GM19023 (cell line): ENCODE results near the gene ADGRB3.
"Not testable (repeated sequence)": the region's sequence is repeated elsewhere in the genome, so short reads cannot be mapped to it uniquely, and the experiment has no call there.

Source experiments
- ATAC-seq: cut with Tn5 transposase; IDR thresholded peaks from one replicate; pipeline ENCODE4 v1.9.1; 2021; ENCODE audit warnings: mild to moderate bottlenecking, moderate library complexity; ENCODE audit not compliant: unreplicated experiment

The ADGRB3 gene

DNA sequence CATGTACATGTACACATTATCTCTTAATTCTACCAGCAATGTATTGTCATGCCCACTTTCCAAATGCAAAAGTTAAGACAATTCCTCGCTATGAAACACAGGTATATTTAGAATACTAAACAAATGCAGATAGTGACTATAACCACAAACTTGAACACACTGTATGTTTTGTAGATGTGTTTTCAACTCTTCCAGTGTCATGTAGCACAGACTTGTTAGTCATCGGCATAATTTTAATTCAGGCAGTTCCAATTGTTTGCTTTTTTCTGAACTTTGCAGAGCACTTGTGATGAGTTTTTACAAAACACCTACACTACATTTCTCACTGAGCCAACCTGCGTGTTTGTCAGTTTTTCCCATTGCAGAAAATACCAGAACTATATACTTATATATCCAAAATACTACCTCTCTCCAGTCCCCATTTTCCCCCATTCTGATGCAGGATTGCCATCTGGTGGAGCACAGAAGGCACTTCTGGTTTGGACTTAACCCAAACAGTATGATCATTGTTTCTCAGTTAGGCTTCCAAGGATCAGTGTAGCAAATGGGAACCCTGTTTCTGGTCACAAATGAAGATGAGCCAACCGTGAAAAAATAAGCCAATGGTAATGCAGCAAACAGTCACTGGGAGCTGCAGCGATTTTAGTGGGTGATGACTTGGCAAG is 143.4 kb downstream of the ADGRB3 start:
- ATAC-seq = no peak

DNA sequence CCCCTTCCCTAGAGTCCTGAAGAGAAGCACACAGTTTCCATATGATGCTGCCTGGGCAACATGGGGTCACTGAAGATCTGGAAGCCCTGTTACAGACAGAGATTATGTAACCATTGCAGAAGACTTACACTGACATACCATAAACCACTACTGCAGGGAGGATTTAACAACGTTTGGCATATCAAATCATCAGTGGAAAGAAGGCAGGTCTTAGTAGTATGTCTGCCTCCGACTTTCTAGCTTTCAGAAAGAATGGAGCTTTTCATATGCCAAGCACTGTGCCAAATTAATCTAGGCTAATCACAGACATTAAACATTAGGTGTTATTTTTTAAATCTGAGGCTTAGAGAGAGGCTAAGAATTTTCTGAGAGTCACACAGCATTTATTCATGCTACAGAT is 144.3 kb downstream of the ADGRB3 start:
- ATAC-seq = no peak

DNA sequence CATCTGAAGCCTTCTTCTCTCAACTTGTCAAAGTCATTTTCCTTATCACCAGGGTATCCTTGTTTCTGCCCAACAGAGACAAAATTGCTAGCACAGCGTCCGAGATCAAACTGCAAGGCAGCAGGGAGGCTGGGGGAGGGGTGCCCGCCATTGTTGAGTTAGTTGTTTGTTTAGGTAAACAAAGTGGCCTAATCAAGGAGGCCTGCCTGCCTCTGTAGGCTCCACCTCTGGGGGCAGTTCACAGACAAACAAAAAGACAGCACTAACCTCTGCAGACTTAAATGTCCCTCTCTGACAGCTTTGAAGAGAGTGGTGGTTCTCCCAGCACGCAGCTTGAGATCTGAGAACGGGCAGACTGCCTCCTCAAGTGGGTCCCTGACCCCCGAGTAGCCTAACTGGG is 155.0 kb downstream of the ADGRB3 start:
- not testable (repeated sequence) for ATAC-seq

DNA sequence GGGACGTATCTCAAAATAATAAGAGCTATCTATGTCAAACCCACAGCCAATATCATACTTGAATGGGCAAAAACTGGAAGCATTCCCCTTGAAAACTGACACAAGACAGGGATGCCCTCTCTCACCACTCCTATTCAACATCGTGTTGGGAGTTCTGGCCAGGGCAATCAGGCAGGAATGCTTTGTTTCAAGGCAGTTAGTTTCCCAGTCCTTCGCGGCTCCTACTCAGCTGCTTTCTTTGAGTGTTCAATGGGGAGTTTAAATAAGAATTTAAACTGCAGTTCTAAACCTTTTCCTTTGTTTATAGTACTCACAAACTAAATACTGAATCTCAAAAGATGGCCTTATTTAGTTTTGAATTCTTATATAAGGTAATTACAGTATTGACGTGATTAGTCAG is 179.9 kb downstream of the ADGRB3 start:
- not testable (repeated sequence) for ATAC-seq

DNA sequence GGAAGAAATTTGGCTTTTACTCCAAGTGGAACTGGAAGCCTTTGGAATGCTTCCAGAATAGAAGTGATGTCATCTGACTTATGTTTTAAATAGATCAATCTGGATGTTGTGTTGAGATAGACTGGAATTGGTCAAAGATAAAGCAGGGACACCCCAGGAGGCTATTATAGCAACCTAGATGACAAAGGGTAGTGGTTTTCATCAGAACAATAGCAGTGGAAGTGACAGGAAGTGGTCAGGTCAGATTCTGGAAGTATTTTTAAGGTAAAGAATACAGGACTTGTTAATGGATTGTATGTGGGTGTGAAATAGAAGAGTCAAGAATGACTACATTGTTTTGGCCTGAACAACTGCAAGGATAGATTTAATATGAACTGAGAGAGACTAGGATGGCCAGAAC is 191.4 kb downstream of the ADGRB3 start:
- no peak for ATAC-seq

DNA sequence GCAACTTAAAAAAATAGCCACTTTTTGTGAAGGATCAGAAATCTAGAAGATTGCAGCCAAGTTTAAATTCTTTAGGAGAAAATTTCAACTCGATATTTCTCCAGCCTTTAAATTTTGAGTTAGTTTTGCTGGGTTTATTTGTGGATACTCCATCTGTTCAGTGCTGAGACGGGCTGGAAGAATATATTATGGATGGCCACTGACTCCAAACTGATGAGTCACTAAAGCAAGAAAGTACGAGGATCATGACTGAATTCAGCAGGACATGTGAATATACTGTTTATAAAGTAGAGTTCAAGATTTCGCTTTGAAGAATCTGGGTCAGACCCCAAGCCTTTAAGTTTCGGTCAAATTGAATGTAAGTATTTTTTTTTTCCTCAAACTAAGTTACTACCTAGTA is 199.5 kb downstream of the ADGRB3 start:
- no peak for ATAC-seq

DNA sequence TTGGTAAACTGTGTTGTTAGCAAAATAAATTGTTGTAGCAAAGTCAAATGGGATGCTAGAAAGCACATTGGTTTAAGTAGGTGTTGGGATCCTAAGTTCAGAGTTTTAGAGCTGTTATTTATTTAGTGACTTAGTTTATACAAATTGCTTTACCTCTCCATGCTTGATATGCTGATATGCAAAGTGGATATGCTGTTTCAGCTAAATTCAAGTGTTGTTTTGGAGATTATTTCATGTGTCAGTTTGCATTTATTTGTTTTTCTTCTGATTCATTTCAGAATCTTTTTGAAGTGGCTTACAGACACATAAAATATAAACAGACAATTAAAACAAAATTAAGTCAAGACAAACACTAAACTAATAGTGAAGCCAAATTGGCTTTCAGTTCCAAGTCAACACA is 203.5 kb downstream of the ADGRB3 start:
- no peak for ATAC-seq

DNA sequence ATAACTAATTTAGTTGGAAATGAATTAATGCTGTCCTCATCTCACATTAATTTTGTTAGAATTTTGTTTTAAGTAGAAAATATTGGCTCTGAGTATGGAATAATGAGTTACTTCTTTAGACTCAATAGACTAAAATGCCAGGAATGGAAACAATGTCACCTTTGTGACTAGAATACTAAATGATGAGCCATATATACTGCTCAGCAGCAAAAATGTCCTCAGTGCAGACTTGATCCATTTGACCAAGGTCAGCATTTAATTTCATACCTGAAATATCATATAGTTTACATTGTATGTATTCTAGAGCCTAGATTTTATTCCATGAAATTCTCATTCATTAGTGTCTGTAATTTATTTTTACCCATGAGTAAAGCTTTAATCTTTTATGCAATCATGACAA is 217.7 kb downstream of the ADGRB3 start:
- ATAC-seq = no peak

DNA sequence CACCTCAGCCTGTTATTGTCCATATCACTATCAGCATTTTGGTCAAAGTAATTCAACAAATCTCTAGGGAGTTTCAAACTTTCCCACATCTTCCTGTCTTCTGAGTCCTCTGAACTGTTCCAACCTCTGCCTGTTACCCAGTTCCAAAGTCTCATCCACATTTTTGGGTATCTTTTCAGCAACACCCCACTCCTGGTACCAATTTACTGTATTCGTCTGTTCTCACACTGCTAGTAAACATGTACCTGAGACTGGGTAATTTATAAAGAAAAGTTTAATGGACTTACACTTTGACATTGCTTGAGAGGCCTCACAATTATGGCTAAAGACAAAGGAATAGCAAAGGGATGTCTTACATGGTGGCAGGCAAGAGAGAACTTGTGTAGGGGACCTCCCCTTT is 224.2 kb downstream of the ADGRB3 start:
- no peak for ATAC-seq

DNA sequence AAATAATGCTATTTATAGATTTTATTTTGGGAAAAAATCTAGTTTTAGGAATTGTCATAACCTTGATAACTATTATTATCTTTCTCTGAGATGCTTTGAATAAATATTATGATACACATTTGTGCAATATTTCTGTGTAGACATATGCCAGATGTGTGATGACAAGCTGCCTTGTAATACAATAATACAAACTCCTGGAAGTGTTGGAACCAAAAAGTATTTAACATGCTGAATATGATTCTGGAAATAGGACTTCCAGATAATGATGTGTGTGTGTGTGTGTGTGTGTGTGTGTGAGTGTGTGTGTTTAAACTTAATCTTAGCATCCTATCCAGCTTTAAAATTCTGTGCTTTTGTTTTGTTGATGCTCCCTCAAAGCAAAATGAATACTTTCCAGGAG is 233.6 kb downstream of the ADGRB3 start:
- no peak for ATAC-seq

DNA sequence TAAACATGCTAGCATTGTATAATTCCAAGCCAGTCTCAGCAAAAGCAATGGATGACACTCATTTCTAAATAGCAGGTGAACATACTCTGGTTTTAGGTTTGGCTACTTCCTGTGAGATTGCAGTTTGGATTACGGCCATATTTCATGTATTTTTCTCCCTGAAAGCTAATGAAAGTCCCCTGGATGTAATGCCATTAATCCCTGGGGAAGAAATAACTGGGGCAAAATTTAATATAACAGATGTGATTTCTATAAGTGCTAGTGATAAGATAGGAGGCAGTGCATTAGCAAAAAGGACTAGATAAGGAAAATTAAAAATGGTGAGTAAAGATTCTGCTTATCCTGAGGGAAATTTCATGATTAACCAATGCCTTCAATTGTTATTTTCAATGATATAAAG is 238.2 kb downstream of the ADGRB3 start:
- no peak for ATAC-seq

DNA sequence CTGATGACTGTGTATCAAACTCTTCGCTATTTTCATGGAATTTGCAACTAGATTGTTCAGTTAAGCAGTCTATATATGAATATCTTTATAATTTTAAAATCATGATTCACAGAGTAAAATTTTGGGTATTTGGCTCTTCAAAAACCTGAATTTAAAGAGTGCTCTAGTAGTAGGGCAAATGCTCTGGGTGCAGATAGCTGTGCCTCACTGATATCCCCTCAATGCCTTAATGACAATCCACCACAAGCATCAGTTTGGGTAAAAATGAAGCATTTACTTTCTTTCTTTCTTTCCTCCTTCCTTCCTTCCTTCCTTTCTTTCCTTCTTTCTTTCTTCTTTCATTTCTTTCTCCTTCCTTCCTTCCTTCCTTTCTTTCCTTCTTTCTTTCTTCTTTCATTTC is 239.7 kb downstream of the ADGRB3 start:
- ATAC-seq = no peak

DNA sequence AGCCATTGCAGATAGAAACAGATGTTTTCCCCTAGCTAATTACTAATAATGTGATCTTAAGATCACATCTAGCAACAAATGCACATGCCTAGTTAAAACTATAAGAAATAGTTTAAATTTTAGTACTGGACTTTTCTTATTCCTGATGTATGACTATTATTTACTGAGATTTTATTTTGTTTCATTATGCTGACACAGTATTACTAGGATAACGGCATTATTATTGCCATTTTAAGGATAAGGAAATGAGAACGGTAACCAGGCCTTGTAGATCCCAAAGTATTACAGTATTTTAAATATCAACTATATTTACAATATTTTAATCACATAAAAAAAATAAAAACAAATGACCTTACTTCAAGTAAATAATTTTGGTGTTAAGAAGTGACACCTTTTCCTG is 240.3 kb downstream of the ADGRB3 start:
- ATAC-seq = no peak

DNA sequence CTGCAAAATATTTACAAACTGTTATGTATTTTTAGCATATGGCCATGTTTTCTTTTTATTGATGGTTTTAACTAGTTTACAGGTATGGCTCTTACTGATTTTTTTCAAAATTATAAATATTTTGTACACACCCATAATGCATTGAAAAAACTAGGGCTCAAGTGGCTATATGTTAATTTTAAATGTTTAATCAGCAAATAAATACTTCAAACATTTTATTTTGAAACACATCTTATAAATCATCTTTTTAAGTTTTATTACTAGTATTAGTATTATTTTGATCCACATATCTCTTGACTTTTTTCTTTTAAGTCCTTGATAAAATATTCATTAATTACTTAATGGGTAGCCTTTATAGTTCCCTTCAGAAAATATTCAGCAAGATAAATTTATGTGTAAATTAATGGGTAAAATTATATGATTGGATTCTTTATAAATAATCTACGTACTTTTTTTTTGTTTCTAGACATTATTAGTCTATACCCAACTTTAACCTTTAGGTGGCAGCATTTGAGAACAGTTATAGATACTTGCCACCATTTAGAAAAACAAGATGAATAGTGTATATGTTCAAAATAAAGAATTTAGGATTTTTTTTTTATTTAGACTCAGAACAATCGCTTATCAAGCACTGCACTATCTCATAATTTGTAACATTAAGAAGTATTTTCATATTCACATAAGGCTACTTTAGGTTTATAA is 241.9 kb downstream of the ADGRB3 start:
- ATAC-seq = no peak

DNA sequence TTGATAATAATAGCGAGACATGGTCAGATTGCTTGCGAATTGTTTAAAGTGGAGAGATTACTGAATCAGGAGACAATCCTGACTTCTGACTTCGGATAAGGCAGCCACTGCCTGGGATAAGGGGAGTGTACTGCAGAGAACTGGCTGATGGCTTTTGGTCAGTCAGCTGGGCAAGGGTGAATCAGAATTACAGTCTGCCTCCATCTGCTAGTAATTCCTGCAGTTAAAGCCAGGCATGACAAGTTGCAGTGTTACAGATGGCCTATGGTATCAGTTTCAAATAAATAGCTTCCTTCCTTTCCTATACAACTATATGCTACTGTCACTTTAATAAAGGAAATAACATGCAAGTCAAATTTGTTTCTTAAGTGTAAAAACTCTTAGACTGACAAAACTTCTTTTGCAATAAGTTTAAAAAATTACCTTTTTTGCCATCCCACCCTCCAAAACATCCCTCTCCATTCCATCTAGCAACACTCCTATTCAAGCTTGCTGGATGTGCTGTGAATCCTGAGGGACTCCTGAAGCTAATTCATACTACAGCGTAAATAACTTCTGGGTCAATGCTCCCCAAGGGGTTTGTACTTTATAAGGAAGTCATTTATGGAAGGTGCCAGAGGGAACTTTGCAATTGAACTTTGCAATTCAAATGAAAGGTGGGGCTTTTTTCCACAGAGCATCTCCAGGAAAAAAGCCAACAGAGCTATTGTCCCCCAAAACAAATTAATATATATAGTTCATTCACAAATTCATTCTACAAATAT is 245.2 kb downstream of the ADGRB3 start:
- ATAC-seq = no peak

DNA sequence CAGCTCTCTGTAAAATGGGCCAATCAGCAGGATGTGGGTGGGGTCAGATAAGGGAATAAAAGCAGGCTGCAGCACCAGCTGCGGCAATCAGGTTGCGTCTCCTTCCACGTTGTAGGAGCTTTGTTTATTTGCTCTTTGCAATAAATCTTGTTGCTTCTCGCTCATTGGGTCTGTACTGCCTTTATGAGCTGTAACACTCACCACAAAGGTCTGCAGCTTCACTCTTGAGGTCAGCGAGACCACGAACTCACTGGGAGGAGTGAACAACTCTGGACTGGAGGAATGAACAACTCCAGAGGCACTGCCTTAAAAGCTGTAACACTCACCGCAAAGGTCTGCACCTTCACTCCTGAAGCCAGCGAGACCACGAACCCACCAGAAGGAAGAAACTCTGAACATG is 248.2 kb downstream of the ADGRB3 start:
- ATAC-seq = not testable (repeated sequence)

DNA sequence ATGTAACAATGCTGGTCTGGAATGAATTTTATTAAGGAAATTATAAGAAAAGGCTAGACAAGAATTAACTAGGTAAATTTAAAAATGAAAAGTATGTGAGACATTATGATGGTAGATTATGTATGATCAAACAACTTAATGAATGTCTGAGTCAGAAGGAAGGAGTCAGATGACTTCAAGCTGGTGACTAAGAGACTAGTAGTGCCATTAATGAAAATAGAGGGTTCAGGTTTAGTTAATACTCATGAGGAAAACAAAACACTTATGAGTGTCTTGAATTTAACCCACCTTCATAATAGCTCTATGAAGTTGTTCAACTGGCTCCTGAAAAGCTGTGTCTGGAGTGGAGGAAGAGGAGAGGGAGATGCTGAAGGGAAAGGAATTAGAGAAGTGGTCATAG is 256.3 kb downstream of the ADGRB3 start:
- ATAC-seq = no peak

DNA sequence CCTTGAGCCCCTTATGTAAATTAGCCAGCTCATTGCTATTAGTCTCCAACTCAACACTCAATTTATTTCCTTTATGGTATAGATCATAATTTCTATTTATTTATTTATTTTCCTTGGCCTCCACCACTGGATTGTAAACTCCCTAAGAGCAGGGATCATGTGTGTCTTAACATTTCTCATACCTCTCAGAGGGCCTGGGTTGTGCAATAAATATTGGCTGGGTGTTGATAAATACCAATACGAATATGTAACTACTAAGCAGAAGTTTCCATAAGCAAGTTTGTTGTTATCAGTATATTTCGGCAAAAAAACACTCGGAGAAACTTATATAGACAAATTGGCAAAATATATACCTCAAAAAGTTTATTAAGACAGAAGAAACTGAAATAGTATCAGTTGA is 257.4 kb downstream of the ADGRB3 start:
- ATAC-seq = no peak

DNA sequence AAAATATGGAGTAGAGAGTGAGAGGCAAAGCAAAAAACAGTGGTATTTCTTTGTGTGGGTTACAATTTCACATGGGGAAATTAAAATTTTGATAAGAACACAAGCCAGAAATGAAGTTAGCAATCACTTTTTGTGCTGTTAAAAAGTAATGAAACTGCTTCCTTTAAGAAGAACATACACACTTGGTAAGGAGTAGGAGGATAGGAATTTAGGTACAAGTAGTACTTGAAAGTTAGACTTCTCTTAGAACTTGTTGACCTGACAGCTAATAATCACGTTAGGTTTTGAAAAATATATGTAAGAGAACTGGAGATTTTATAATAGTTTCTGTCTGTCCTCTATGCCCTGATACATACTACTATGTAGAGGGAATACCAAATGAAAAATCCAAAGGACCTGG is 260.8 kb downstream of the ADGRB3 start:
- ATAC-seq = no peak

DNA sequence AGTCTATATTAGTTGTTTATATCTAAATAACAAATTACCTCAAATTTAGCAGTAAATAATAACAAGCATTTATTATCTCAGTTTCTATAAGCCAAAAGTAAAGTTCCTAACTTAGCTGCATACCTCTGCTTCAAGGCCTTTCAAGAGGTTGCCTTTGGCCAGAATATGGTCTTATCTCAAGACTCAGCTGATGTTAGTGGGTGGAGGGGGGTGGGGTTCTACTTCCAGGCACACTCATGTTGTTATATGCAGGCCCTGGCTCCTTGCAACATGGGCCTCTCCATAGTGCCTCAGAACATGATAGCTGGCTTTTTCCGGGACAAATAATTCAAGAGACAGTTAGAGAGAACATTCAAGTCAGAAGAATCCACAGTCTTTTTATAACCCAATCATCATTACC is 266.0 kb downstream of the ADGRB3 start:
- no peak for ATAC-seq

DNA sequence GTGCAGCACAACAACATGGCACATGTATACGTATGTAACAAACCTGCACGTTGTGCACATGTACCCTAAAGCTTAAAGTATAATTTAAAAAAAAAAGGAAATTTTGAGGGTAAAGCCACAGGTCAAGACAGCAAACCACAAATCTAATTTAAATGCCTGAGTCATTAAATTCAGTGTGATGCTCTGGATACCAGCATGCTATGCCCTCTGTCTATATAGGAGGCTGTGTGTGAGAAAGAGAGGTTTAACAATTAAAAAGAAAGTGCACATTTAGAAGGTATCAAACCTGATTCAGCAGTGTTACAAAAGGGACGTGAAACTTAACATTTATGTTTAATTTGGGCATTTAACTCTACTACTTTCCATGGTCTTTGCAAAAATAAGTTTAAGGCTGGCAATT is 276.3 kb downstream of the ADGRB3 start:
- no peak for ATAC-seq

DNA sequence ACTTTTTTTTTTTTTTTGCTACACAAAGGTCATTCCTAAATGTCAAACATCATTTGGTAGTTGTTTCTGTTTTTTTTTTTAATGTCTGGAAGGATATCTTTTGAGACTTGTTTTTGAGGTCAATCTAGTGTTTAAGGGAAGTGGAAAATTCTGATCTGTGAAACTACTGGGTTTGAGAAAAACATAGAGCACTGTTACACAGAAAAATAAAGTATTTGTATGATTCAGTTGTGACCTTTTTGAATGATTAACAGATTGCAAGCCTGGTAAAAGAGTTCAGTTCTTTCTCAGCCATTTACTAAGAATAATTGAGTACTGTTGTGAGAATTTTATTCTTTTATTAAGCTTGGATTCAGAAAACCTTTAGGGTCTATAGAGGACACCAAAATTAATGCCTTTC is 276.7 kb downstream of the ADGRB3 start:
- no peak for ATAC-seq
